BE2C (cell line): Measurements from ENCODE around the gene WWP2.

Experiments
- DNase-seq: peaks from one replicate; pipeline ENCODE4 v3.0.0-alpha.2; 2020
- H3K27me3 ChIP-seq: fragments of 250-450 bp; sonication (Bioruptor Pico); 2 replicates; pipeline ENCODE4 v1.5.1; 2020; ENCODE audit warnings: mild to moderate bottlenecking
- H3K36me3 ChIP-seq: fragments of 250-450 bp; sonication (Bioruptor Pico); 2 replicates; pipeline ENCODE4 v1.5.1; 2020; ENCODE audit warnings: mild to moderate bottlenecking
- H3K4me1 ChIP-seq: fragments of 250-450 bp; sonication (Bioruptor Pico); 2 replicates; pipeline ENCODE4 v1.5.1; 2020
- H3K4me3 ChIP-seq: 2 replicates; pipeline ENCODE4 v1.5.1; 2011; ENCODE audit warnings: low read depth, low read length
- H3K9me3 ChIP-seq: fragments of 250-450 bp; sonication (Bioruptor Pico); 2 replicates; pipeline ENCODE4 v1.5.1; 2020
- CTCF ChIP-seq: IDR thresholded peaks from 2 replicates; pipeline ENCODE4 v1.5.1; 2012; ENCODE audit warnings: mild to moderate bottlenecking, low read depth, low read length

The WWP2 gene

GRCh38 chr16:69892378-69892777, 130.2 kb downstream of the WWP2 start:
- no peak overlapping the region for H3K4me3 ChIP-seq
- H3K9me3 ChIP-seq = no peaks in the 10 kb centered on the region
- DNase-seq = no peak
- H3K4me1 ChIP-seq = peaks cover 17% of the 10 kb centered on the region
- peaks cover 9% of the 10 kb centered on the region for H3K36me3 ChIP-seq
- TF ChIP-seq CTCF = no peak
- no peaks in the 10 kb centered on the region for H3K27me3 ChIP-seq

GRCh38 chr16:69893106-69893505, 131.0 kb downstream of the WWP2 start:
- peaks cover 9% of the 10 kb centered on the region for H3K36me3 ChIP-seq
- no peaks in the 10 kb centered on the region for H3K27me3 ChIP-seq
- no peak for DNase-seq
- TF ChIP-seq CTCF = no peak
- no peak overlapping the region for H3K4me3 ChIP-seq
- H3K4me1 ChIP-seq = peaks cover 17% of the 10 kb centered on the region
- no peaks in the 10 kb centered on the region for H3K9me3 ChIP-seq

GRCh38 chr16:69894676-69895075, 132.5 kb downstream of the WWP2 start:
- H3K4me1 ChIP-seq = peaks cover 17% of the 10 kb centered on the region
- no peaks in the 10 kb centered on the region for H3K9me3 ChIP-seq
- no peak for DNase-seq
- no peaks in the 10 kb centered on the region; the same call in 1 of the 2 replicates for H3K36me3 ChIP-seq
- H3K27me3 ChIP-seq = no peaks in the 10 kb centered on the region
- TF ChIP-seq CTCF = no peak
- H3K4me3 ChIP-seq = no peak overlapping the region

- no peak for TF ChIP-seq CTCF
- no peaks in the 10 kb centered on the region for H3K27me3 ChIP-seq
- H3K4me1 ChIP-seq = no peaks in the 10 kb centered on the region
- H3K4me3 ChIP-seq = no peak overlapping the region
- H3K36me3 ChIP-seq = no peaks in the 10 kb centered on the region
- H3K9me3 ChIP-seq = no peaks in the 10 kb centered on the region
- DNase-seq = no peak
Measured at GRCh38 chr16:69903865-69904415, 141.8 kb downstream of the WWP2 start.

GRCh38 chr16:69904495-69905170, 142.5 kb downstream of the WWP2 start:
- H3K4me3 ChIP-seq = no peak overlapping the region
- no peaks in the 10 kb centered on the region for H3K27me3 ChIP-seq
- no peak for TF ChIP-seq CTCF
- no peaks in the 10 kb centered on the region for H3K9me3 ChIP-seq
- H3K36me3 ChIP-seq = no peaks in the 10 kb centered on the region
- no peak for DNase-seq
- H3K4me1 ChIP-seq = no peaks in the 10 kb centered on the region

GRCh38 chr16:69905171-69905555, 143.0 kb downstream of the WWP2 start:
- no peaks in the 10 kb centered on the region for H3K27me3 ChIP-seq
- DNase-seq = no peak
- H3K4me1 ChIP-seq = no peaks in the 10 kb centered on the region
- H3K36me3 ChIP-seq = no peaks in the 10 kb centered on the region
- H3K9me3 ChIP-seq = no peaks in the 10 kb centered on the region
- no peak overlapping the region for H3K4me3 ChIP-seq
- TF ChIP-seq CTCF = no peak
